HG03045 (cell line): ENCODE measurements around the gene ZNF865.

Experiments
- ATAC-seq: cut with Tn5 transposase; IDR thresholded peaks from one replicate; pipeline ENCODE4 v1.9.1; 2021; ENCODE audit warnings: mild to moderate bottlenecking, moderate library complexity; ENCODE audit not compliant: unreplicated experiment

ZNF865 gene

DNA sequence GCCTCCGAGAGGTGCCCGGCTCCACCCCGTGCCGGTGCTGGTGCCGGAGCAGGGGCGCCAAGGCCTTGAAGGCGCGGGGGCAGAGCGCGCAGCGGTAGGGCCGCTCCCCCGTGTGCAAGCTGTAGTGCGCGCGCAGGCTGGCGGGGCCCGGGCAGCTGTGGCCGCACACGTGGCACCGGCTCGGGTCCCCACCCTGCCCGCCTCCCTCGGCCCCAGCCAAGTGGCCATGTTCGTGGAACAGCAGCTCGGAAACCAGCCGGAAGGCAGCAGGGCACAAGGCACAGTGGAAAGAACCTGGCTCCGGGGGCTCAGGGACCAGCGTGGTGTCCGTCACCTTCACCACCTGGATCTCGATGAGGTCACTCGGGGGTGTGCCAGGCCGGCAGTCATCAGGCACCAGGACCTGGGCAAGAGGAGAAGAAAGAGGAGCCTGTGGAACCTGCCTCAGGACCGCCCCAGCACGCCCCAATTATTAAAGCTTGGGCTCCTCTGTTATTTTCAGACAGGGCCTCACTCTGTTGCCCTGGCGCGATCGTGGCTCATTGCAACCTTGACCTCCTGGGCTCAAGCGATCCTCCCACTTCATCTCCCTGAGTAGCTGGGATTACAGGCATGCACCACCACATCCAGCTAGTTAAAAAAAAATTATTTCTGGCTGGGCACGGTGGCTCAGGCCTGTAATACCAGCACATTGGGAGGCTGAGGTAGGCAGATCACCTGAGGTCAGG, 17.0 kb downstream of the ZNF865 start:
- no peak for ATAC-seq

DNA sequence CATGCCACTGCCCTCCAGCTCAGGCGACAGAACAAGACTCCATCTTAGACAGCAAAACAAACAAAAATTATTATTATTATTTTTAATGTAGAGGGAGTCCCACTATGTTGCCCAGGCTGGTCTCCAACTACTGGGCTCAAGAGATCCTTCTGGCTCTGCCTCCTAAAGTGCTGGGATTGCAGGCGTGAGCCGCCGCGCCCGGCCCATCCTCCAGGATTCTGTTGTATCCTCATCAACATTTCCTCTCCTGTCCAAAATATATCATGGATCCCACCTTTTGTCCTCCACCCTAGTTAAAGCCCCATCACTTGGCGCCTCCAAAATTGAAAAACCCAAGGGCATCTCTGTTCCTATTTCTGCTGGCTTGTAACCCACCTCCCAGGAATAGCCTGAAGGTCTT, 17.7 kb downstream of the ZNF865 start:
- ATAC-seq: no peak

DNA sequence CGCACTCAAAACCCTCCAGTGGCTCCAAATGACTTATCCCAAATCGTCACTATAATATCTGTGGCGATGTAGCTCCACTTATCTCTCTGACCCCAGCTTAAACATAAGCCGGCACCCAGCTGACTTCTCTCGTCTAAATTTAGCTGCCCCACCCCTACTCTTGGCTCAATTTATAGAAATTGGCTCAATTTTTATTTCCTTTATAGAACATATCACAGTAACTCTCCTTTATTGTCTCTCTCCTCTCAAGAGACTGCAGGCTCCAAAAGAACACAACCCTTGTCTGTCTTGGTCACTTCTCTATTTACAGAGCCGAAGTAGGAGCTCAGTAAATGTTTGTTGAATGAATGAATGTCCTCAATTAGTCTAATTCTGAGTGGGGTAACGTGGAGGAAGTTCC, 18.1 kb downstream of the ZNF865 start:
- ATAC-seq: no peak

DNA sequence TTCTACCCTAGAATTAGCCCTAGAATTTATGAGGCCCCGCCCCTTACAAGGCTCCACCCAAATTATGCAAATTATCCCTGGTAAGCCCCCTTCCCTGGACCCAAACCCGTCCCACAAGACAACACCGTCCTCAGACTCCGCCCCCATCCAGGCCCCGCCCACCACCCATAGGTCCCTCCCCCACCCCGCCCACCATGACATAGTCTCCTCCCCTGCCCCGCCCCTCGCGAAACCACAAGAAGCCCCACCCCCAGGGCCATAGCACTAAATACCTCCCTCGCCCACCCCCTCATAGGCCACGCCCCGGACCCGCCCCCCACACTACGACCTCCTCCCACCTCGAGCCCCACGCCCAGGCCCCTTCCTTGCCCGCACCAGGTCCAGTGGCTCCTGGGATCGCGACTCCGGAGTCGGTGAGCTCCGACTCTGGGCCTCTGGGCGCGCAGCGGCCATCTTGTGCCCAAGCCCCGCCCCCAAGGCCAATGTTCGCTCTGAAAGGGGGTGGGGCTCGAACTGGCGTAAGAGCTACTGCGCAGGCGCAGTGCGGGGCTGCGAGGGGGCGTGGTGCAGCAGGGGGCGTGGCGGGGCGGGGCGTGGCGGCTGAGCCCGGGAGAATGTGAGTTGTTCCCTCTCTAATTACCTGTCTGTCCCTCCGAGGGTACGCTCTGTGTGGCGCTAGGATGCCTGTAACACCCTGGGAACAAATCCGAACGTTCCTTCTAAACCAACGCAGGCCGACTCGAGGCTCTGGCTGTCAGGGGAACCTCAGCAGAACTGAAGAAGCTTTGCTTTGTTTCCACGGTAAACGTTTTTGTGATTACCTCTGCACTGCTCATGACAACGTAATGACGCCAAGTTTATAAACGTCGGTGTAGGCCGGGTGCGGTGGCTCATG, 18.9 kb downstream of the ZNF865 start, which contains the start of gene ZNF784:
Gene ZNF784 (minus strand): TSS at position 458 of the 895 bp plus-strand sequence. CDS start 5 bp downstream, at position 453.
- no peak for ATAC-seq

DNA sequence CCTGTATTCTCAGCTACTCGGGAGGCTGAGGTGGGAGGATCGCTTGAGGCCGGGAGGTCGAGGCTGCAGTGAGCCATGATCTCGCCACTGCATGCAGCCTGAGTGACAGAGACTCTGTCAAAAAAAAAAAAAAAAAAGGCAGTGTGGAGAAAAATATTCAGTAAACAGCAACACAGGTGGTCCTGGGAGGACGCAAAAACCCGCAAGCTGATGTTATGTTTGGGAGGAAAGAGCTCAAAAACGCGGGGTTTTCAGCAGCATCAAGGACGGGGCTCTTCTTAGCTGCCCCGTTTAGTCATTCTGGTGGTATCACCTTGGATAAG, 19.5 kb downstream of the ZNF865 start:
- no peak for ATAC-seq

DNA sequence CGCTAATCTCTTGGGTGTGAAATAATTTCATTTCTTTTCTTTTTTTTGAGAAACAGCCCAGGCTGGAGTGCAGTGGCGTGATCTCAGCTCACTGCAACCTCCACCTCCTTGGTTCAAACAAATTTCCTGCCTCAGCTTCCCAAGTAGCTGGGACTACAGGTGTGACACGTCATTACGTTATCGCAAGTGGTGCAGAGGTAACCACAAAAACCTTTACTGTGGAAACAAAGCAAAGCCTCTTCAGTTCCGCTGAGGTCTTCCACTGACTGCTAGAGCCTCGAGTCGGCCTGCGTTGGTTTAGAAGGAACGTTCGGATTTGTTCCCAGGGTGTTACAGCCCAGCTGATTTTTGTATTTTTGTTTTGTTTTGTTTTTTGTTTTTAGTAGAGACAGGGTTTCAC, 20.9 kb downstream of the ZNF865 start:
- no peak for ATAC-seq

DNA sequence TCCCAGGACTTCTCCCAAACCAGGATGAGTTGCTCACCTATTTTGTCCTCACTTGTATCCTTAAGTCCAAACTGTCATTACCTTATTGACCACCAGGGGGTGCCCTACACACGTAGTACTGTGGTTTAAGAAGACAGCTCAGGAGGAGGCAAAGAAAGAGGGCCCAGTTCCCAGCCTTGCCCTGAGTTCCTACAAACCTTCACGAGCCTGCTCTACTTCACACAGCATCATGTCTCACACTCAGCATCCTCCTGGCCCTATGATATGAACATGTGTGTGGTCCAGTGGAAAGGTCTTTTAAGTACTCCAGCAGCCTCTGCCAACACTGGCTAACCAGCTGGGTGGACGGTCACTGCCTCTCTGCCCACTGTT, 27.0 kb downstream of the ZNF865 start:
- ATAC-seq: no peak

DNA sequence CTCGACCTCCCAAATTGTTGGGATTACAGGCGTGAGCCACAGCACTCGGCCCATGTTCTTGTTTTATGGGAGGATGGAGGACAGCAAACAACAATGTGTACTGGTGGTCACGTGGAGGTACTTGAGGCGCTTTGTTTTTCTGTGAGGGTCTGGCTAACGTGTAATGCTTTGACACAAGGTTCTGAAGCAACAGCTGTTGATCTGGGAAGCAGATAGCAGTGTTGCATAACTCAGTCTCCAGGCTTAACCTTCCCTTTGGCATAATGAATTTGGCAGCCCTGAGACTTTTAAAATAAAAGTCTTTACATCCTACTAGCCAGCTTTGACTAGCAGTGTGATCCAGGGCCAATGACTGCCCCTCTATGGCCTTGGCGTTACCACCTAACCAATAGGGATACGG, 28.4 kb downstream of the ZNF865 start:
- no peak for ATAC-seq

DNA sequence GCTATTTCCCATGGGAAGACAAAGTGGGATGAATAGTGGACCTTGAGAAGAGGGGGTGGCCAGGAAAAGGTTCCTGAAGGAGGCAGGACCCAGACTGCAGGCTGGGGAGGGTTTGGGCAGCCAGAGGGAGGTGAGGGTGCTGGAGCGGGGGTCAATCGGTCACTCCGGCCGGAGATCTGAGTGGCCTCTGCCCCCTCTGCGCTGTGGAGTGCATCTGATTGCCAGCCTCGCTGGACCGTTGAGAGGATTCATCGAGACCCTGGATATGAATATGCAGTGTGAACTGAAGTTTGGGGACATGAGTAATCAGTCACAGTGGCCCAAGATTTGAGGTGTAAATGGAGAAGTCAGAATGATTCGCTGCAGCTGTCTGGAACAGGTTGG, 29.9 kb downstream of the ZNF865 start:
- no peak for ATAC-seq

DNA sequence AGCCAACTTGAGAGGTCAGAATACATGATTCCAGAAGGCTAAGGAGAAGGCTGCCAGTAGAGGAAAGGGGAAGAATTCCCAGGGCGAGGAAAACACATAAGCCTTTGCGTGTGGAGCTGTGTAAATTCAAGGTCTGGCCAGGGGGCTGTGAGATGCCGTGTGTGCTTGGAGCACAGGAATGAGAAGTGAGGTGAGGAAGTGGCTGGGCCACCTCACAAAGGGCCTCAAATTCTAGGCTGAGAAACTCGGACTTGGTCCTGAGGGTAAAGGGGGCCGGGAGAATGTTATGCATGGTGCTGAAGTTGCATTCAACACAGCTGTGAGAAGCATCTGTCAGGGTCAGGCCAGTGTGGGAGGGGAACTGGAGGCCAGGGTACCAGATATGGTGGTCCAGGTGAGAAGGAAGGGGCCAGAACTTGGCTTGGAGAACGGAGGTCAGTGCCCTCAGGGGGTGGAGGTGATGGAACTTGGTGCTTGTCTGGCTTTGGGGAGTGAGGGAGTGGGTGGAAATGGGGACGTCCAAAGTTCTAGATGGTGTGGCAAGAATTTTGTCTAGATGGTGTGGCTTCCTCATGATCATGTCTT, 30.5 kb downstream of the ZNF865 start:
- ATAC-seq: no peak

DNA sequence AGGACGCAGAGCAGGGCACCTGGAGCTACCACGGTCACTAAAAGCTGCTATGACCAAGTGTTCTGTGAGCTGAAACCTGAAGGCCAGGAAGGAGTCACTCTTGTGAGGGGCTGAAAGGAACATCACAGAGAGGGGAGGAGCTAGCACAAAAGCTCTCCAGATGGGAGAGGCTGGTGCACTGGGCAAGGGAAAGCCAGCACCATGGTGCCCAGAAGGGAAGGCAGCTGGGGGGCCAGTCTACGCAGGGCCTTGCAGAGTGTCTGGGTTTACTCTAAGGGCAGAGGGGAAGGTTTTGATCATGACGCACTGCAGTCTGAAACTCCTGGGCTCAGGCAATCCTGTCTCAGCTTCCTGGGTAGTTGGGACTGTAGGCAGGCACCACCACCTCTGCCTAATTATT, 31.3 kb downstream of the ZNF865 start:
- no peak for ATAC-seq

DNA sequence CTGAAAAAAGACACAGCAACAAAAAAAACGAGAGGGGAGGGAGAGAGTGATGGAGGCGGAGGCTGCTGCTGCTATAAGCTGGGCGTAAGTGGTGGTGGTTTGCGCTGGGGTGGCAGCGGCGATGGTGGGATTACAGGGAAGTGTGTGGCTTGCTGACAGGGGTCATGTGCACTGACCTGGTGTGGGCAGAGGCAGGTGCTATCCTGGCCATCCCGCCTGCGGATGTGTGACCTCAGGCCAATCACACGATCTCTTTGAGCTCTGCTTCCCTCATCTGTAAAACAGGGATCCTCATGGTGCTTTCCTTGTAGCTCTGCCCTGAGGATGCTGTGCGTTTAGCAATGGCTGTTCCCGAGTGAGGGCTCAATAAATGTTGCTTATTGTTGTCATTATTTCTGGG, 32.1 kb downstream of the ZNF865 start:
- no peak for ATAC-seq

DNA sequence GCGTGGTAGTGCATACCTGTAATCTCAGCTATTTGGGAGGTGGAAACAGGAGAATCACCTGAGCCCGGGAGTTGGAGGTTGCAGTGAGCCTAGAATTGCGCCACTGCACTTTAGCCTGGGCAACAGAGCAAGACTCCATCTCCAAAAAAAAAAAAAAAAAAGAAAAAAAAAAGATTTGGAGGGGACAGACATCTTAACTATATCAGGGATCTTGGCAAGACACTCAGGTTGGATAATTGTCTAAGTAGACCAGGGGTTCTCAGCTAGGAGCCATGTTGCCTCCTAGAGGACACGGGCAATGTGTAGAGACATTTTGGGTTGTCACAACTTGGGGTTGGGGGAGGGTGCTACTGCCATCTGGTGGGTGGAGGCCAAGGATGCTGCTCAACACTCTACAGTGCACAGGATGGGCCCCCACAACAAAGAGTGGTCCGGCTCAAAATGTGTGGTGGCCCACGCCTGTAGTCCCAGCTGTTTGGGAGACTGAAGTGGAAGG, 33.5 kb downstream of the ZNF865 start:
- ATAC-seq: no peak

DNA sequence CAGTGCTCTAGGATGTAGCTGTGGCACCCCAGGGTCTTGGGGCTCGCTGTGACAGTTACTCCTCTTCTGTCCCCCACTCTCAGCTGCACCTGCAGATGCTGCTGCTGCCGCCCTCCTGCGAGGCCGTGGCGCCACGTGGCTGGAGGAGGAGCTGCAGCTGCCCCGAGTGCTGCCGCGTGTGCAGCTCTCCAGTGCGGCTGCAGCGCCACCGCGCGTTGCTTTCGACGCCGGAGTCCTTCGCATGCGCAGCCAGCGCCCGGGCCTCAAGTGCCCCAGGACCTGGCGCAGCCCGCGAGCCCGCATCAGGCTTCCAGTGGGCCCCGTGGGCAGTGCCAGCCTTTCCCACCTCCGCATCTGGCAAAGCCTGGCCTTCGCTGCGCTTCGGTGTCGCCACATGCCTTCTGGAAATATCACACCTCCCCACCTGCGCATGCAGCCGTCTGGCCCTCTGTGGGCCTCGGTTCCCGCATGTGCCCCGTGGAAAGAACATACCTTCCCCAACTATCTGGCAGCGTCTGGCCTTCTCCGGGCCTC, 34.7 kb downstream of the ZNF865 start:
- ATAC-seq: no peak

DNA sequence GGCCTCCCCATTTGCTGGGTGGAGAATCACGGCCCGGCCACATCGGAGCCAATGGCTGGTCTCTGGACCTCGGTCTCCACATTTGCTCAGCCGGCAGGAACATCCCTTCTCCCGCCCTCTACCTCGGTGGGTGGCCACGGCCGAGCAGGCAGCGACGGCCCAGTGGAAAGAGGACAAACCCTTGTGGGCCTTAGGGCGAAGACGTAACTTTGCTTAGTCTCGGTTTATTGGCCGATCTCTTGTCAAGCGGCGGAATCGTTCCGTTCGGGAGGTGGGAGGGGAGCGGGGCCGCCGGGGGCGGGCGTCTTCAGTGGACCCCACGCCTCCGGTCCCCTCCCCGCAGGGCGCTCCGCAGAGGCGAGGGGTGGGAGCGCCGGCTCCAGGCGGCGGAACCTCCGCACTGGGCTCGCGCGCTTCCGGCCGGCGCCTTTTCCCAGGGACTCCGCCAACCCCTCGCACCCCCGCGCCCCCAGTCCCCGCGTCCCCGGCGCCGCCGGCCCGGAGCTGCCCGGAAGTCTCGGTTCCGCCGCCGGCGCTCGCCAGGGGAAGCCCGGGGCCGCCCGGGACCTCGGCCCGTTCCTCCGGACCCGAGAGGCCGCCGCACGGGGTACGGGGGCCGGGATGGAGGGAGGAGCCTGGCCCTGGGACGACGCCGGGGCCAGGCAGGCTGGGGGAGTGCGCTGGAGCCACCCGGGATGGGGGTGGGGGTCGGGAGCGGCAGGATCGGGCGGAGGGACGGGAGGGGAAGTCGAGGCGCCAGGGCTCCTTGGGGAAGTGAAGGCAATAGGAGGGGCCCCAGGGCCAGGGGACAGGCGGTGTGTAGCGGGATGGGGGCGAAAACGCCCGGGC, 35.4 kb downstream of the ZNF865 start, which contains the start of gene ZNF580:
Gene ZNF580 (plus strand): TSS at position 426 of the 849 bp plus-strand sequence. CDS start 1,507 bp downstream, outside the sequence.
- ATAC-seq: no peak

DNA sequence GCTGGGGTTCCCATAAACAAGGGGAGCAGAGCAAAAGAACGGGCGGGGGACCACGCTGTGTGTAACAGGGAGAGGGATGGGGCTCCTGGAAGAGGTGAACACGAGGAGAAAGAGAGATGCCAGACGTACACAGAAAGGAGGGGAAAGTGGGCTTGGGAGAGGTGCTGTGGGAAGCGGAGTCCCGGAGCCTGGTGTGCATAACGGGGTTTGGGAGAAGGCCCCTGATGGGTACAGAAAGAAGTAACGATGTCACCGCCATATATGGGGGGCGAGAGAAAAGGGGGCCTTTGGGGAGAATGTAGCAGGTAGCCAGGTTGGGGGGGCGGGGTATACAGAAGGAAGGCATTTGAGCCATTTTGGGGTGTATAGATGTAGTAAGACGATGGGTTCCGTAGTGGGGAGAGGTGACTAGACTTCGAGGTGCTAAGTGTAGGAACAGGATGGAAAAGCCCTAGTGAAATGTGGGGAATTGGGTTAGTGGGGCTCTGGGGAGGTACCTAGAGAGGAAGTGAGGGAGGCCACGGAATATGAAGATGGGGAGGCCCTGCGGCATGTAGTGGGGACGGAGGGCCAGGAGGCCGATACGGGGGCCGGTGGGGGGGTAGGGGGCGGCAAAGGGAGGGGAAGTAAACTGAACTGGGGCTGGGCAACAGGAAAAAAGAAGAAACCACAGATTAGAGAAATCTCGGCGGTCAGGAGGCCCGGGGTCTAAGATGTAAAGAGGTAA, 36.1 kb downstream of the ZNF865 start:
- no peak for ATAC-seq

DNA sequence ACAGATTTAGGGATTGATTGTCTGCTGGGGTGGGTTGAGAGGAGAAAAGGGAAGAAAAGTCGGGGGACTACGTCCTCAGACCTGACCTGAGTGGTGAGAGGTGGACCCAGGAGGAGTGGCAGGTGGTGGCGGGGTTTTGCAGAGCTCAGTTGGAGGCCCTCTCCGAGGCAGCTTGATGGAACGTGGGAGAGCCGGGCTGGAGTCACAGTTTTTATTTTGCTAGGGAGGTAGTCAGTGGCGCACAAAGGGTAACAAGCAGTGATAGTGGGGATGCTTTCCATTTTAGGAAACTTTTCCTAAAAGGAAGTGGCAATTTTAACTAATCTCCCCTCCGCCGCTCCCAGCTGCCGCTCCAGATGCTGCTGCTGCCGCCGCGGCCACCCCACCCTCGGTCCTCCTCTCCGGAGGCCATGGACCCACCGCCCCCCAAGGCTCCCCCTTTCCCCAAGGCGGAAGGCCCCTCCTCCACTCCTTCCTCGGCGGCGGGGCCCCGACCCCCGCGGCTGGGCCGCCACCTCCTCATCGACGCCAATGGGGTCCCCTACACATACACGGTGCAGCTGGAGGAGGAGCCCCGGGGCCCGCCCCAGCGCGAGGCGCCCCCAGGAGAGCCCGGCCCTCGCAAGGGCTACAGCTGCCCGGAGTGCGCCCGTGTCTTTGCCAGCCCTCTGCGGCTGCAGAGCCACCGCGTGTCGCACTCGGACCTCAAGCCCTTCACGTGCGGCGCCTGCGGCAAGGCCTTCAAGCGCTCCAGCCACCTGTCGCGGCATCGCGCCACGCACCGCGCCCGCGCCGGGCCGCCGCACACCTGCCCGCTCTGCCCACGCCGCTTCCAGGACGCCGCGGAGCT, 36.9 kb downstream of the ZNF865 start:
- peak; percentile 2 for ATAC-seq

DNA sequence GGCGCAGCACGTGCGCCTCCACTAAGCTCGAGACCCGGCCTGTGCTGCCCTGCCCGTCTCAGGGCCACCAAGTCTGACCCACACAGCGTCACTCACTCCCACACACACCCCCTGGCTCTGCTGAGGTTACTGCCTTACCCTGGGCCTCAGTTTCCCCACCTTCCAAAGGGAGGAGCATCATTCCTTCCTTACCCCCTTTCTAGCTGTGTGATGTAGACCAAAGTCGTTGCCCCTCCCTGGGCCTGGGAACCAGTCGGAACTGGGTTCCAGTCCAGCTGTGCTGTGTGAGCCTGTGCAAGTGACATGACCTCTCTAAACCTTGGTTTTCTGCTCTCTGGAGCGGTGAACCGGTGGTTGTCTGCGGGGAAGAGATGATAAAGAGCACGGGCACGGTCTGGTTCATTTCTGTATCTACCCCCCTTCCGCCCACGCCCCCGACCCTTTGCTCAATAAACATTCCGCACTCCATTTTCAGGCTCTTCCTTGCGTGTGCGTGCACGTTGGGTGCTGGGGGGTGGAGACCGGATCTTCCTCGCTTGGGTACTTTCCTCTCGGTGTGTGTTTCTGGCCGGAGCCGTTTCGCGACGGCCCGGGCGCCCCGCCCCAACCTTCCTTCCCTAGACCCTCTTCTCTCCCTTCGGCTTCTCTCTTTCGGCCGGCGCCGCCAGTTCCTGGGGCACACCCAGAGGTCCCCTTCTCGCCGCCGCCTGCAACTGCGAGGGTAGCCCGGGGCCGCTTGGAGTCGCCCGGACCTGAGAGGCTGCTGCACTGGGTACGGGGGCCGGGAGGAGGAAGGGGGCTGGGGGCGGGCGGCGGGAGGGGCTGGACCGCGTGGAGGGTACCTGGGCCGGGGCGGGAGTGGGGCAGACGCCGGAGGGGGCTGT, 37.8 kb downstream of the ZNF865 start, which contains the start of gene ZNF581:
Gene ZNF581 (plus strand): TSS at position 647 of the 884 bp plus-strand sequence. CDS start 923 bp downstream, outside the sequence.
- ATAC-seq: peak; percentile 34
